22Rv1 (cell line): ENCODE results near the gene CIRBP.
A peak's percentile ranks its signal among the peaks of the same experiment; 100 is the strongest.

ENCODE experiments used
- H3K27ac ChIP-seq: fragments of 450-650 bp; 2 replicates; pipeline ENCODE4 v1.5.1; 2017
- ZFX ChIP-seq: fragments of 450-650 bp; IDR thresholded peaks from 2 replicates; pipeline ENCODE4 v1.6.1; 2017; ENCODE audit warnings: antibody characterized with exemption, borderline replicate concordance
- TF ChIP-seq, protein P1 (sequence below): fragments of 450-650 bp; IDR thresholded peaks from 2 replicates; pipeline ENCODE4 v1.5.1; 2017; ENCODE audit warnings: mild to moderate bottlenecking

Gene CIRBP

DNA sequence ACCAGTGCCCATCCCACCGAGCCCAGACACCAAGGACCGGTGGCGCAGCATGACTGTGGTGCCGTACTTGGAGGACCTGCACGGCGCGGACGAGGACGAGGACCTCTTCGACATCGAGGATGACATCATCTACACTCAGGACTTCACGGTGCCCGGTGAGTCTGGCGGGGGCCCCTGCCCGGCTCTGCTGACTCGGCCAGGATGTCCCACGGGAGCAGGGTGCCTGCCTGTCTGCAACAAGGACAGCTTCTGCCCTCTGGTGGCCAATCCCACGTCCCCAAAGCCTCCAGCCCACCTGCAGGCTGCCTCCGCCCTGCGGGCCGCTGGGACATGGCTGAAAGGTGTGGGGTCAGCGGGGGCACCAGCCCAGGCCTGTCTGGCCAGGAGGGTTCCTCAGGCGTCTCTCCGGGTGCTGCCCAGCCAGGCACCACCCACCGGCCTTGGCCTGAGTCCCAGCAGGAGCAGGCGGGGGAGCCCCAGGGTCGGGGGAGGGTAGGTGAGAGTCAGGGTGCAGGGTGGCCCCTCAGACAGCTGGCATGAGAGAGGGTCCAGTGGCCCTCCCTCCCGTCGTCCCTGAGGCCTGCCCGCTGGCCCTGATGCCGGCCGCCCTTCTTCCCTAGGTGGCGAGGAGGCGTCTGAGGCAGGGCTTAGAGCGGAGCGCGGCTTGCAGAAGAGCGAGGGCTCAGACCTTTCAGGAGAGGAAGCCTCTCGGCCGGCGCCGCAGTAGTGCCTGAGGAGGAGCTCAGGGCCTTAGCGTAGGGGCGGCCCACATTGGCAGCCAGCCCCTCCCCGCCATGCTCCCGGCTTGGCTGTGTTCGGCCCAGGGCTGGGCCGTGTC is 45.9 kb upstream of the CIRBP start:
- no peak for TF ChIP-seq ZFX
- TF ChIP-seq, protein P1, sequence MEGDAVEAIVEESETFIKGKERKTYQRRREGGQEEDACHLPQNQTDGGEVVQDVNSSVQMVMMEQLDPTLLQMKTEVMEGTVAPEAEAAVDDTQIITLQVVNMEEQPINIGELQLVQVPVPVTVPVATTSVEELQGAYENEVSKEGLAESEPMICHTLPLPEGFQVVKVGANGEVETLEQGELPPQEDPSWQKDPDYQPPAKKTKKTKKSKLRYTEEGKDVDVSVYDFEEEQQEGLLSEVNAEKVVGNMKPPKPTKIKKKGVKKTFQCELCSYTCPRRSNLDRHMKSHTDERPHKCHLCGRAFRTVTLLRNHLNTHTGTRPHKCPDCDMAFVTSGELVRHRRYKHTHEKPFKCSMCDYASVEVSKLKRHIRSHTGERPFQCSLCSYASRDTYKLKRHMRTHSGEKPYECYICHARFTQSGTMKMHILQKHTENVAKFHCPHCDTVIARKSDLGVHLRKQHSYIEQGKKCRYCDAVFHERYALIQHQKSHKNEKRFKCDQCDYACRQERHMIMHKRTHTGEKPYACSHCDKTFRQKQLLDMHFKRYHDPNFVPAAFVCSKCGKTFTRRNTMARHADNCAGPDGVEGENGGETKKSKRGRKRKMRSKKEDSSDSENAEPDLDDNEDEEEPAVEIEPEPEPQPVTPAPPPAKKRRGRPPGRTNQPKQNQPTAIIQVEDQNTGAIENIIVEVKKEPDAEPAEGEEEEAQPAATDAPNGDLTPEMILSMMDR: peak; percentile 64
- H3K27ac ChIP-seq: no peak overlapping the region

DNA sequence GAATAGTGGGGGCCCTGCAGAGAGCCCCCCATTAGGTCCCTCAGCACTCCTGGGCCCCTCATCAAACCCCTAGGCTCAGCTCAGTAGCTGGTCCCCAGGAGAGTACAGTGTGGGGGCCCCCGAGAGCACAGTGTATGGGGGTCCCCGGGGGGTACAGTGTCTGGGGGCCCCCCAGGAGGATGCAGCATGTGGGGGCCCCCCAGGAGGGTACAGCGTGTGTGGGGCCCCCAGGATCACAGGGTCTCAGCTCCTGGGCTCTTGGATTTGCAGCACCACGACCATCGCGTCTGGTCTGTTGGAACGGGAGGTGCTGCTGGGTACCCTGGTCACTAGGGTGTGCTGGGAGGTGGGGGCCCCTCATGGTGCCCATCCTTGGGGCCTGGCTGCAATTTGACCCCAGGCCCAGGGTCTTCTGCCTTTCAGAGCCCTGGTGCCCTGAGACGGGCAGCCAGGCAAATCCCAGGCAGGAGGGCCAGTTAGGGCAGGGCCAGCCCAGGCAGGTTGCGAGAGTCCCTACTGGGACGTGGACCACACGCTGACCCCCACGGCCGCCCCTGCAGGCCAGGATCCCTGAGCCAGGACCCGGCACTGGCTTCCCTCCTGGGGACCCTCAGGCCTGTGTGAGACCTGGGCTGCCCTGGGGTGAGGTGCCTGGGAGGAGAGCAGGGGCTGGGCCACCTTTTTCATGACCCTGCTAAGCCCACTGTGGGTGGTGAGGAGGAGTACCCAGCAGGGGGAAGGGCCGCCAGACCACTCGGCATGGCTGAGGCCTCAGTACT is 44.9 kb upstream of the CIRBP start:
- TF ChIP-seq, protein P1: no peak
- no peak for TF ChIP-seq ZFX
- no peak overlapping the region for H3K27ac ChIP-seq

DNA sequence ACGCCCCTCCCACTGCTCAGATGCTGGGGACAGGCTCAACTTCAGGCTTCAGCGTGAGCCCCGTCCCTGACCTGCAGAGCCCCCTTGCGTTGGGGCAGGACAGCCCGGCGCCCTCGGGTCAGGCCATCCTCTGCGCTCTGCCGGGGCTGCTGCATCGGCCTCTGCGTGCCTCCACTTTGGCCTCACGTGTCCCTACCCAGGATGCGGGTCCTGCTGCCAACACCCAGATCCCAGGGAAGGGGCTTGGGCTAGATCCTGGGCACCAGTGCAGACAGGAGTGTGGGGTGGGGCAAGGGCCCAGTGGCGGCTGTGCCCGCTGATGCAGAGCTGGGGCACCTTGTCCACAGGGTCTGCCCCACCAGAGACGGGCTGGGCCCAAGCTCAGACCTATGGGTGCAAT is 44.3 kb upstream of the CIRBP start:
- 0 out of 2 replicates have a peak overlapping the region, but pooled peaks have one; percentile 15 for H3K27ac ChIP-seq
- no peak for TF ChIP-seq ZFX
- TF ChIP-seq, protein P1: no peak

DNA sequence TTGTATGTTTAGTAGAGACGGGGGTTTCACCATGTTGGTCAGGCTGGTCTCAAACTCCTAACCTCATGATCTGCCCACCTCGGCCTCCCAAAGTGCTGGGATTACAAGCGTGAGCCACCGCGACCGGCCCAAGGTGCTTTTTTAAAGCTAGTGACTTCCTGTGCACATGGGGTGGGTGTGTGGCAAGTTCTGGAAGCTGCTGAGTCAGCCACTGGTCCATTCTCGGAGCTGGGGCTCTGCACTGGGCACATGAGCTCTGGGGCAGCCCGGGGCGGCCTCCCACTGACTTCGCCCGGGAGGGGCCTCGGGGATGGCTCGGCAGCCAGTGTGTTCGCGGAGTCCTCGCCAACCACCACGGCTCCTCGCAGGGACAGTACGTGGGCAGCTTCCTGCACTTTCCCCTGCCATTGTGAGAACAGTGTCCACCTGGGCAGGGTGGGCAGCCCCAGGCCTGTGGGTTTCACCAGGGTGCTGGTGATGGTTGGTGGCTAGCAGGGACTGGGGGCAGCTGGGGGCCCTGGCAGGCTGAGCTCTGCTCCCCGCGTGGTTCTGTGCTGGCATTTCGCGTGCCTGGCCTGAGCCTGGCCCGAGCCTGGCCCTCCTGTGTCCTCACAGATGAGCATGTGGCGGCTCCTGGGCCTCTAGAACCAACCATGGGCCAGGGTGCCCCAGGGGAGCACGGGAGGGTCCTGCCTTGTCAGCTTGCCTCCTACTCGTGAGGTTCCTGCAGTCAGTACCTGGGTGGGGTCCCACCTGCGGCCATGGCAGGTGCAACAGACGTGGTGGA is 43.5 kb upstream of the CIRBP start:
- peak overlapping the region; percentile 15; the same call in 1 of the 2 replicates for H3K27ac ChIP-seq
- TF ChIP-seq, protein P1: no peak
- no peak for TF ChIP-seq ZFX

DNA sequence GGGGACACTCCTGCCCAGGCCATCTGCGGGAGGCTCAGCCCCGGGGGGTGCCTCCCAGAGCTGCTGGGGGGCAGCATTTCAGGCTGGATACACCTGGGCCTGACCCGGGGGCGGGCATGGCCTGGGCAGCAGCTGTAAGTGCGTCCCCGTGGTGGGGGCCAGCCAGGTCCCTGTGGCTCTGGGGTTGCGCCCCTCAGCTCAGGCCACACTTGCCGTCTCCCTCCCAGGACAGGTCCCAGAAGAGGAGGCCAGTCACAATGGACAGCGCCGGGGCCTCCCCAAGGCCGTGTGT is 43.0 kb upstream of the CIRBP start:
- TF ChIP-seq, protein P1: no peak
- no peak for TF ChIP-seq ZFX
- peak overlapping the region; percentile 15; the same call in 1 of the 2 replicates for H3K27ac ChIP-seq

DNA sequence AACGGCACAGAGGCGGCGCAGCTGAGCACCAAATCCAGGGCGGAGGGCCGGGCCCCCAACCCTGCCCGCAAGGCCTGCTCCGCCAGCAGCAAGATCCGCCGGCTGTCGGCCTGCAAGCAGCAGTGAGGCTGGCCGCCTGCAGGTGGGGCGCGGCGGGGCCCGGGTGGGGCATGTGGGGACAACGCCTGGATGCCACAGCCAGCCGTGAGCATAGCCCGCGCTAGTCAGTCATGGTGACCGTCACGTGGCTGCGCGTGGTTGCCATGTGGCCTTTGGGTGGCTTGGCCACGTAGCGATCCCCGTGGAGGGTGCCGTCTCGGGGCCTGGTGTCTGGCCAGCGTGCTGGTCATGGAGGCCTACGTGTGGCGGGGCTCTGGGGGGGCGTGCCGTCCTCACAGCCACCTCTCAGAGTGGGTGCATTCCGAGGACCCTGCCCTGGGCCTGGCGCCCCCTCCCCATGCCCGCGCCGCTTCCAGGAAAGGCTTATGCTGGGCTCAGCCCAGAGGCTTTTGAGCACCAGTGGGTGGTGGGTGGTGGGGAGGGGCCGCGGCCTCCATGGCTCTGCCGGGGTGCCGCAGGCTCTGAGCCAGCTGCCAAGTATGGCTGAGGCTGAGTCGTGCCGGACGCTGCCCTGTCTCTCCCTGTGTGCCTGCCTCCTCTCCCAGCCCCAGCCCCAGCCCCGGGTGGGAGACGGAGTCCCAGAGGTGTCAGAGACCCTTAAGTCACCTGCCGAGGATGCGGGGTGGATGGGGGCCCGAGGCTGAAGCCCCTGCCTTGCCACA is 42.4 kb upstream of the CIRBP start:
- TF ChIP-seq, protein P1: no peak
- TF ChIP-seq ZFX: no peak
- peak overlapping the region; percentile 60 for H3K27ac ChIP-seq
